Fibroblast of lung (primary cell): Measurements from ENCODE around the gene MOB1A.

Experiments used
- EZH2 ChIP-seq: IDR thresholded peaks from 2 replicates; pipeline ENCODE4 v1.5.1; 2012; ENCODE audit warnings: low read length, control low read depth, mild to moderate bottlenecking; ENCODE audit errors: missing control alignments
- TF ChIP-seq, protein P1 (sequence below), 2 donors: IDR thresholded peaks in 1 of 2; conservative IDR thresholded peaks in 1 of 2; 1 replicate in 1 of 2; 2 replicates in 1 of 2; pipeline ENCODE4 v1.5.1; 2011 to 2012; ENCODE audit warnings: low read length in 2 of 2, control low read depth in 1 of 2, inconsistent platforms in 1 of 2, low read depth in 1 of 2, mild to moderate bottlenecking in 1 of 2

DNA sequence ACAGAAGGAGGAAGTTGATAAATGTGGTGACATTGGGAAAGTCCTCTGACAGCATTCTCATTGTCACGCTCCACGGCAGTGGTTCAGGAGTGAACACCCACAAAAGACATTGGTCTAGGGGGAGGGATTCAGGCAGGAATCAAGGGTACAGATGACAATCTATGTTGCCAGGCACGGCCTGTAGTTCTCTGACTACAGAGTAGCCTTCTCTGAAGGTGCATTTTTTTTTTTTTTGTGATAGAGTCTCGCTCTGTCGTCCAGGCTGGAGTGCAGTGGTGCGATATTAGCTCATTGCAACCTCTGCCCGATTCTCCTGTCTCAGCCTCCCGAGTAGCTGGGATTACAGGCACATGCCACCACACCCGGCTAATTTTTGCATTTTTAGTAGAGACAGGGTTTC is 7.4 kb upstream of the MOB1A start:
- TF ChIP-seq, protein P1, sequence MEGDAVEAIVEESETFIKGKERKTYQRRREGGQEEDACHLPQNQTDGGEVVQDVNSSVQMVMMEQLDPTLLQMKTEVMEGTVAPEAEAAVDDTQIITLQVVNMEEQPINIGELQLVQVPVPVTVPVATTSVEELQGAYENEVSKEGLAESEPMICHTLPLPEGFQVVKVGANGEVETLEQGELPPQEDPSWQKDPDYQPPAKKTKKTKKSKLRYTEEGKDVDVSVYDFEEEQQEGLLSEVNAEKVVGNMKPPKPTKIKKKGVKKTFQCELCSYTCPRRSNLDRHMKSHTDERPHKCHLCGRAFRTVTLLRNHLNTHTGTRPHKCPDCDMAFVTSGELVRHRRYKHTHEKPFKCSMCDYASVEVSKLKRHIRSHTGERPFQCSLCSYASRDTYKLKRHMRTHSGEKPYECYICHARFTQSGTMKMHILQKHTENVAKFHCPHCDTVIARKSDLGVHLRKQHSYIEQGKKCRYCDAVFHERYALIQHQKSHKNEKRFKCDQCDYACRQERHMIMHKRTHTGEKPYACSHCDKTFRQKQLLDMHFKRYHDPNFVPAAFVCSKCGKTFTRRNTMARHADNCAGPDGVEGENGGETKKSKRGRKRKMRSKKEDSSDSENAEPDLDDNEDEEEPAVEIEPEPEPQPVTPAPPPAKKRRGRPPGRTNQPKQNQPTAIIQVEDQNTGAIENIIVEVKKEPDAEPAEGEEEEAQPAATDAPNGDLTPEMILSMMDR (conservative IDR thresholded peaks at IDR 0.05 in 1 of 2, IDR thresholded peaks at IDR 0.05 in 1 of 2; ENCODE audit: low read depth in 1 of 2, low read length in 2 of 2) = no peak
- no peak for TF ChIP-seq EZH2
